ENCODE data around the gene RPL35A. TPM values are rescaled to one million over a fixed set of nuclear protein-coding genes. Genes with fewer than 3 reads are reported as not detected.
"Not testable (repeated sequence)": the region's sequence is repeated elsewhere in the genome, so short reads cannot be mapped to it uniquely, and the experiment has no call there.

The RPL35A gene
- total and polyA plus RNA-seq, 2 donors (not counting 1 experiment from before 2014, with no cell fraction given): 1,228 to 1,242 TPM

DNA sequence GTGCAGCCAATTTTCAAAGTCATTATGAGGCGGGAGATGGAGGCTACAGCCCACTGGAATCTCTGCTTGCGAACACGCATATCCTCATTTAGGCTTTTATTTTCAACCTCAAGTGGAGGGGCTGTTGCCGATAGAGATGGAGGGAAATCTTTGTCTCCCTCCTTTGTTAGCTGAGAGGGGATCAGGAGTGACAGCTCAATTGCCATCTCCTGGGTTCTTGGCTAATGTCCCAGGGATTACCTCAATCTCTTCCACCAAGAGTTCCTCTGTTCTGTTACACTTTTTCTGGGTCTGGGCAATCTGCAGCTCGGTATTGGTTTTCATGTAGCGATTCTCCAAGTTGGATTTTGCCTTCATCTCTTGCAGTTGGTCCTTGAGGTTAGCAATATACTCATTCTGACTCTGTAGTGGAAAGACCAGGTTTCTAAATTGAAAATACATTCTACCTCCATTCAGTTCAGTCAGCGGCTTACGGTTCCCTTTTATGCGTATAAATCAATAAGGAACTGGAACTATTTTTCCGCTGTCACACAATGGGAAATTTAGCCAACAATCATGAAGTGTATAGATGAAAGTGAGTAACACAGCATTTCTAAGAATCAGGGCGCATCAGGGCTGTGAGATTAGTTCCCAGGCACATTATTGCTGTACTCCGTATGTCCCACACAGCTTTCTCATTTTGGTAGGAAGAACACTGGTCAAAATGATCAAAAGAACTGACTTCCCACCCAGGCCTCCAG lies 36.2 kb upstream of the RPL35A start:
- Mint-ChIP-seq H3K9me3 (ENCODE audit: insufficient read depth) (no peaks in the 10 kb centered on the region), H3K4me1 (no peaks in the 10 kb centered on the region), H3K27ac (no peak overlapping the region), H3K27me3 (no peaks in the 10 kb centered on the region), H3K4me3 (no peak overlapping the region)
- Histone ChIP-seq H4K20me1 (ENCODE audit: control insufficient read depth, insufficient read depth, low read length, poor library complexity, severe bottlenecking) (no peaks in the 10 kb centered on the region), H3K27me3 (replicated peaks in 1 of 4; ENCODE audit: control extremely low read depth in 1 of 4, control insufficient read depth in 3 of 4, insufficient read depth in 4 of 4, low read length in 3 of 4) (no peaks in the 10 kb centered on the region), H3K4me1 (ENCODE audit: control insufficient read depth in 2 of 2, insufficient read depth in 2 of 2, low read length in 2 of 2) (no peaks in the 10 kb centered on the region), H3K9me3 (ENCODE audit: control extremely low read depth in 1 of 3, control insufficient read depth in 2 of 3, insufficient read depth in 1 of 3, low read length in 2 of 3) (no peaks in the 10 kb centered on the region), H3K27ac (ENCODE audit: low read length in 2 of 2) (no peak overlapping the region), H3K4me2 (replicated peaks; ENCODE audit: low read depth, low read length, poor library complexity, severe bottlenecking) (no peak overlapping the region), H3K36me3 (replicated peaks in 1 of 2; ENCODE audit: control extremely low read depth in 1 of 2, control insufficient read depth in 1 of 2, extremely low read depth in 1 of 2, insufficient read depth in 2 of 2, low read length in 1 of 2) (no peaks in the 10 kb centered on the region), H3K9ac (ENCODE audit: low read length) (no peak overlapping the region), H3K4me3 (ENCODE audit: control extremely low read depth in 1 of 5, extremely low read depth in 1 of 5, insufficient read depth in 1 of 5, low read depth in 2 of 5, low read length in 4 of 5) (no peak overlapping the region), H3K79me2 (ENCODE audit: control insufficient read depth, insufficient read depth, low read length) (no peaks in the 10 kb centered on the region), H2AFZ (ENCODE audit: insufficient read depth, low read depth, low read length, poor library complexity, severe bottlenecking) (no peak overlapping the region)
- WGBS (ENCODE audit: insufficient coverage): 100% methylated on average over 4 of the region's 12 CpGs
- POLR2A ChIA-PET: no interaction called here
- TF ChIP-seq, protein P1, sequence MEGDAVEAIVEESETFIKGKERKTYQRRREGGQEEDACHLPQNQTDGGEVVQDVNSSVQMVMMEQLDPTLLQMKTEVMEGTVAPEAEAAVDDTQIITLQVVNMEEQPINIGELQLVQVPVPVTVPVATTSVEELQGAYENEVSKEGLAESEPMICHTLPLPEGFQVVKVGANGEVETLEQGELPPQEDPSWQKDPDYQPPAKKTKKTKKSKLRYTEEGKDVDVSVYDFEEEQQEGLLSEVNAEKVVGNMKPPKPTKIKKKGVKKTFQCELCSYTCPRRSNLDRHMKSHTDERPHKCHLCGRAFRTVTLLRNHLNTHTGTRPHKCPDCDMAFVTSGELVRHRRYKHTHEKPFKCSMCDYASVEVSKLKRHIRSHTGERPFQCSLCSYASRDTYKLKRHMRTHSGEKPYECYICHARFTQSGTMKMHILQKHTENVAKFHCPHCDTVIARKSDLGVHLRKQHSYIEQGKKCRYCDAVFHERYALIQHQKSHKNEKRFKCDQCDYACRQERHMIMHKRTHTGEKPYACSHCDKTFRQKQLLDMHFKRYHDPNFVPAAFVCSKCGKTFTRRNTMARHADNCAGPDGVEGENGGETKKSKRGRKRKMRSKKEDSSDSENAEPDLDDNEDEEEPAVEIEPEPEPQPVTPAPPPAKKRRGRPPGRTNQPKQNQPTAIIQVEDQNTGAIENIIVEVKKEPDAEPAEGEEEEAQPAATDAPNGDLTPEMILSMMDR (IDR thresholded peaks at IDR 0.05): no peak
- TF ChIP-seq EZH2 (IDR thresholded peaks at IDR 0.05; ENCODE audit: borderline replicate concordance, insufficient read depth, low read depth, low read length, poor library complexity, severe bottlenecking): no peak
- CTCF ChIA-PET: interaction anchor here (1.2 kb wide), 1 partner anchor 195 kb away, joined by 3 read pairs; no protein-coding TSS in a partner anchor
- intact Hi-C loops (cut with micrococcal nuclease): no loop called here
- no peak for DNase-seq
- no peak for ATAC-seq (ENCODE audit: low read depth)

DNA sequence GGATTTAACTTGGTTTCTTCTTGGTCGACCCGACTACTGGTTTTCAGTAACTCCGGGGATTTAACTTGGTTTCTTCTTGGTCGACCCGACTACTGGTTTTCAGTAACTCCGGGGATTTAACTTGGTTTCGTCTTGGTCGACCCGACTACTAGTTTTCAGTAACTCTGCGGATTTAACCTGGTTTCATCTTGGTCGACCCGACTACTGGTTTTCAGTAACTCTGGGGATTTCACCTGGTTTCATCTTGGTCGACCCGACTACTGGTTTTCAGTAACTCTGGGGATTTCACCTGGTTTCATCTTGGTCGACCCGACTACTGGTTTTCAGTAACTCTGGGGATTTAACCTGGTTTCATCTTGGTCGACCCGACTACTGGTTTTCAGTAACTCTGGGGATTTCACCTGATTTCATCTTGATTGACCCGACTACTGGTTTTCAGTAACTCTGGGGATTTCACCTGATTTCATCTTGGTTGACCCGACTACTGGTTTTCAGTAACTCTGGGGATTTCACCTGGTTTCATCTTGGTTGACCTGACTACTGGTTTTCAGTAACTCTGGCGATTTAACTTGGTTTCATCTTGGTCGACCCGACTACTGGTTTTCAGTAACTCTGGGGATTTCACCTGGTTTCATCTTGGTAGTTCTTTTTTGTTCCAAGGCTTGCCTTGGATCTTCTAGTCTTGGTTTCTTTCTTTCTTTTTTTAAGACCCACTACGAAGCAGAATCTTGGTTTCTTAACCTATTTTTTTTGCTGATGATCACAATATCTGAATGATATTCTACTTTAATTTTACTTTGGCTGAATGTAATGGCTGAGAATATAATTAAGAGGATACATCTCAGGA lies 28.3 kb upstream of the RPL35A start:
- 77% methylated on average over 19 of the region's 24 CpGs for WGBS (ENCODE audit: insufficient coverage)
- H3K27ac Mint-ChIP-seq; H3K4me3 ChIP-seq (ENCODE audit: control extremely low read depth in 1 of 5, extremely low read depth in 1 of 5, insufficient read depth in 1 of 5, low read depth in 2 of 5, low read length in 4 of 5); H3K9me3 Mint-ChIP-seq (ENCODE audit: insufficient read depth); H4K20me1 ChIP-seq (ENCODE audit: control insufficient read depth, insufficient read depth, low read length, poor library complexity, severe bottlenecking); intact Hi-C loops (cut with micrococcal nuclease); CTCF ChIA-PET; H3K4me2 ChIP-seq (replicated peaks; ENCODE audit: low read depth, low read length, poor library complexity, severe bottlenecking); H3K9ac ChIP-seq (ENCODE audit: low read length); H3K9me3 ChIP-seq (ENCODE audit: control extremely low read depth in 1 of 3, control insufficient read depth in 2 of 3, insufficient read depth in 1 of 3, low read length in 2 of 3); DNase-seq; H3K27me3 Mint-ChIP-seq; H2AFZ ChIP-seq (ENCODE audit: insufficient read depth, low read depth, low read length, poor library complexity, severe bottlenecking); ATAC-seq (ENCODE audit: low read depth); H3K4me1 ChIP-seq (ENCODE audit: control insufficient read depth in 2 of 2, insufficient read depth in 2 of 2, low read length in 2 of 2); H3K4me3 Mint-ChIP-seq; H3K27me3 ChIP-seq (replicated peaks in 1 of 4; ENCODE audit: control extremely low read depth in 1 of 4, control insufficient read depth in 3 of 4, insufficient read depth in 4 of 4, low read length in 3 of 4); POLR2A ChIA-PET; H3K27ac ChIP-seq (ENCODE audit: low read length in 2 of 2); H3K4me1 Mint-ChIP-seq; H3K36me3 ChIP-seq (replicated peaks in 1 of 2; ENCODE audit: control extremely low read depth in 1 of 2, control insufficient read depth in 1 of 2, extremely low read depth in 1 of 2, insufficient read depth in 2 of 2, low read length in 1 of 2); H3K79me2 ChIP-seq (ENCODE audit: control insufficient read depth, insufficient read depth, low read length): not testable (repeated sequence)

Data from B cell (primary cell).